ENCODE data around the gene PTPRK.

Gene PTPRK

GRCh38 chr6:128376952-128377503, 143.4 kb downstream of the PTPRK start:
- DNase-seq: no peak

GRCh38 chr6:128371136-128371535, 149.3 kb downstream of the PTPRK start:
- DNase-seq: no peak

GRCh38 chr6:128370072-128370471, 150.3 kb downstream of the PTPRK start:
- no peak for DNase-seq

GRCh38 chr6:128368213-128368944, 152.0 kb downstream of the PTPRK start:
- no peak for DNase-seq

- DNase-seq: no peak
Measured at GRCh38 chr6:128367437-128367836, 153.0 kb downstream of the PTPRK start.

GRCh38 chr6:128365520-128366160, 154.8 kb downstream of the PTPRK start:
- no peak for DNase-seq

- no peak for DNase-seq
Measured at GRCh38 chr6:128364766-128365519, 155.5 kb downstream of the PTPRK start.

- no peak for DNase-seq
Measured at GRCh38 chr6:128363020-128363813, 157.2 kb downstream of the PTPRK start.

- no peak for DNase-seq
Measured at GRCh38 chr6:128361378-128361777, 159.0 kb downstream of the PTPRK start.

GRCh38 chr6:128358244-128358776, 162.1 kb downstream of the PTPRK start:
- DNase-seq: no peak

GRCh38 chr6:128357392-128358130, 162.8 kb downstream of the PTPRK start:
- no peak for DNase-seq

GRCh38 chr6:128352366-128352765, 168.0 kb downstream of the PTPRK start:
- DNase-seq: no peak

- DNase-seq: no peak
Measured at GRCh38 chr6:128351255-128351514, 169.2 kb downstream of the PTPRK start.

- no peak for DNase-seq
Measured at GRCh38 chr6:128350416-128351254, 169.8 kb downstream of the PTPRK start.

GRCh38 chr6:128347123-128347522, 173.3 kb downstream of the PTPRK start:
- no peak for DNase-seq

GRCh38 chr6:128346569-128346968, 173.8 kb downstream of the PTPRK start:
- no peak for DNase-seq

- no peak for DNase-seq
Measured at GRCh38 chr6:128345278-128345677, 175.1 kb downstream of the PTPRK start.

- DNase-seq: no peak
Measured at GRCh38 chr6:128343706-128344105, 176.7 kb downstream of the PTPRK start.

GRCh38 chr6:128339635-128340450, 180.6 kb downstream of the PTPRK start:
- no peak for DNase-seq

GRCh38 chr6:128337619-128338018, 182.8 kb downstream of the PTPRK start:
- no peak for DNase-seq
